ENCODE measurements around the gene SRGAP3.

DNA sequence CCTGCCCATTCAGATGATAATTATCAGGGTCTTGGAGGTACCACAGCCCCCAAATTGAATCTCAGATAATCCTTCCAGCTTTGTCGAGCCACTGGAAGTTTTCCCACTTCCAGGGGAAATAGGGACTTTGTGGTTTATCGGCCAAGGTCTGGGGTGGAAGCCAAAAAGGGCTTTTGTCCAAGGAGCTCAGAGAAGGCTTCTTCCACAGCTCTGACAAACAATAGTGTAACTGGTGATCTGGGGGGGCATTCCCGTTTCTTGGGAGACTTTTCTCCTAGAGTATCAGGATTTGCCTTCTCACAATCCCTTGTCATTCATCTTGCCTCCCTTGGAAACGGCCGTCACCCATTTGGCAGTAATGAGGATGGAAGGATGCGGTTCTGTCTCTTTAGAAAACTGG is 18.4 kb downstream of the SRGAP3 start:
- TF ChIP-seq POLR2AphosphoS5 (IDR thresholded peaks at IDR 0.05; ENCODE audit: low read depth, low read length) (no peak), TAF1 (IDR thresholded peaks at IDR 0.05; ENCODE audit: borderline replicate concordance, low read depth, low read length) (no peak)
